Thymus (tissue), 11 donors: ENCODE results near the gene SYT2. TPM values are rescaled to one million over a fixed set of nuclear protein-coding genes. Genes with fewer than 3 reads are reported as not detected.
A peak's percentile ranks its signal among the peaks of the same experiment; 100 is the strongest.

ENCODE experiments used
- DNase-seq, 9 donors: peaks; one replicate each; pipeline ENCODE4 v3.0.0-alpha.2; 2013; ENCODE audit warnings: low spot score in 9 of 9, low read depth in 6 of 9, missing footprints in 1 of 9
- H3K27ac ChIP-seq, 2 donors: one replicate each; pipeline ENCODE4 v1.5.1; 2013; ENCODE audit warnings: control low read depth in 1 of 2, low read depth in 1 of 2, low read length in 1 of 2, mild to moderate bottlenecking in 1 of 2, moderate library complexity in 1 of 2
- H3K27me3 ChIP-seq, 2 donors: one replicate each; pipeline ENCODE4 v1.5.1; 2013; ENCODE audit warnings: low read length in 1 of 2; ENCODE audit not compliant: control insufficient read depth in 2 of 2, insufficient read depth in 1 of 2
- H3K36me3 ChIP-seq, 2 donors: one replicate each; pipeline ENCODE4 v1.5.1; 2013; ENCODE audit warnings: low read length in 1 of 2, mild to moderate bottlenecking in 1 of 2, moderate library complexity in 1 of 2; ENCODE audit not compliant: control insufficient read depth in 2 of 2, insufficient read depth in 2 of 2
- H3K4me1 ChIP-seq, 2 donors: one replicate each; pipeline ENCODE4 v1.5.1; 2013; ENCODE audit warnings: low read length in 2 of 2; ENCODE audit not compliant: control insufficient read depth in 2 of 2, insufficient read depth in 2 of 2
- H3K4me3 ChIP-seq, 2 donors: one replicate each; pipeline ENCODE4 v1.5.1; 2013; ENCODE audit warnings: low read length in 2 of 2, control low read depth in 1 of 2, mild to moderate bottlenecking in 1 of 2
- H3K9me3 ChIP-seq, 2 donors: one replicate each; pipeline ENCODE4 v1.5.1; 2013; ENCODE audit warnings: low read length in 1 of 2, mild to moderate bottlenecking in 1 of 2; ENCODE audit not compliant: control insufficient read depth in 2 of 2, insufficient read depth in 1 of 2
- WGBS: extraction: QIAGEN DNeasy Blood & Tissue Kit; methylation state at CpG from one replicate; pipeline ENCODE4 v1.1.7; 2013; 5-methylcytosine and 5-hydroxymethylcytosine counted together
- polyA plus RNA-seq: library from polyadenylated mRNA; stranded (reverse); fragments of 200-250 nt; gene quantifications from one replicate; pipeline ENCODE4 v1.2.3, GENCODE V29; 2013
- total RNA-seq: library from RNA; stranded (reverse); fragments of 120-200 nt; gene quantifications from one replicate; pipeline ENCODE4 v1.2.4, GENCODE V29; 2013
- donor health status: healthy.

The SYT2 gene
- total and polyA plus RNA-seq, 2 donors: 0.05 to 0.09 TPM

- no peak for DNase-seq
- no peaks in the 10 kb centered on the region for H3K4me1 ChIP-seq
- no peaks in the 10 kb centered on the region for H3K36me3 ChIP-seq
- H3K27me3 ChIP-seq: peaks cover 0 to 31% of the 10 kb centered on the region in 2 donors
- H3K27ac ChIP-seq: no peak overlapping the region
- no peaks in the 10 kb centered on the region for H3K9me3 ChIP-seq
- no peak overlapping the region for H3K4me3 ChIP-seq
- WGBS: 75% methylated on average over 6 of the region's 6 CpGs
Observed at GRCh38 chr1:202697038-202697437, 13.2 kb downstream of the SYT2 start.

DNA sequence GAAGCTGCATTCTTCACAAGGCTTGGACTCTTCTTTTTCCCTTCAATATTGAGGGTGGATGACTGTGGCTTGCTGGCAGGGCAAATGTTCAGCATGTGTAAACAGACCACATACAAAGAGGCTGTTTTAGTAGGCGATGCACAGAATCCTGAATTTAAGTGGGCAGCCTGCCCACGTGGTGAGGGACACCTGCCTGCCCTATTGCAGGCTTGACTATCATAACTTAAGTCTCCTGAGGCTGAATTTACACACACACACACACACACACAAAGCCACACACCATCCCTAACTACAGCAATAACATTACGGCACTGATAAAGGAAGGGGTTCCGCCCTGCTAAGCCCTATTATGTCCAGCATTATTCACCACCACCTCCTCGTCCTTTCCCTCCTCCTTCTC lies 15.9 kb downstream of the SYT2 start:
- H3K27ac ChIP-seq: no peak overlapping the region
- no peaks in the 10 kb centered on the region for H3K4me1 ChIP-seq
- H3K27me3 ChIP-seq: peaks cover 0 to 23% of the 10 kb centered on the region in 2 donors
- no peaks in the 10 kb centered on the region for H3K9me3 ChIP-seq
- DNase-seq: no peak
- H3K4me3 ChIP-seq: no peak overlapping the region
- 67% methylated on average over 5 of the region's 5 CpGs for WGBS
- no peaks in the 10 kb centered on the region for H3K36me3 ChIP-seq

DNA sequence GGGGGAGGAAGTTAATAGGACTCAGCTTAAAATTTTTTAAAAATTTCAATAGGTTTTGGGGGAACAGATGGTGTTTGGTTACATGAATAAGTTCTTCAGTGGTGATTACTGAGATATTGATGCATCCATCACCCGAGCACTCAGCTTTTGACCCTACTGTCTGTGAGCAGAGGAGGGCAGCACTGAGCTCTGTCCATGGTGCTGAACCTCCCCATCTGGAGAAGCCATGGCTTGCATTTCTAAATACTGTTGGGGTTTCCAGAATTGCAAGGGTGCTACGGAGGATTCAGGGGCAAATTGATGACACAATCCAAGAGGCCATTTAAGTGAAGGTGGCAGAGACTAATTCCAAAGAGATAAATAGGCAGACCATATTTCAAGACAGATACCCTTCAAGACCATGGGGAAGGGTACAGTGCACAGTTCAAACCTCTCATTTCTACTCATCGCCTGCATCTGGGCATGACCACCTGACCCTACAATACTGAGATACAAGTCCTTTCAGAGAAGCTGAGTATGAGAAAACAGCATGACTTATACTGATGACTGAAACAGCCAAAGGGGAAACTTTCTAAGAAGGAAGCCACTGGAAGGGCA lies 17.2 kb downstream of the SYT2 start:
- Histone ChIP-seq H3K9me3 (no peaks in the 10 kb centered on the region), H3K27me3 (peaks cover 0 to 16% of the 10 kb centered on the region in 2 donors), H3K4me1 (no peaks in the 10 kb centered on the region), H3K27ac (no peak overlapping the region), H3K4me3 (no peak overlapping the region), H3K36me3 (no peaks in the 10 kb centered on the region)
- DNase-seq: peak; percentile 32 to 87 (median 69)
- WGBS: 42% methylated on average over 3 of the region's 3 CpGs

DNA sequence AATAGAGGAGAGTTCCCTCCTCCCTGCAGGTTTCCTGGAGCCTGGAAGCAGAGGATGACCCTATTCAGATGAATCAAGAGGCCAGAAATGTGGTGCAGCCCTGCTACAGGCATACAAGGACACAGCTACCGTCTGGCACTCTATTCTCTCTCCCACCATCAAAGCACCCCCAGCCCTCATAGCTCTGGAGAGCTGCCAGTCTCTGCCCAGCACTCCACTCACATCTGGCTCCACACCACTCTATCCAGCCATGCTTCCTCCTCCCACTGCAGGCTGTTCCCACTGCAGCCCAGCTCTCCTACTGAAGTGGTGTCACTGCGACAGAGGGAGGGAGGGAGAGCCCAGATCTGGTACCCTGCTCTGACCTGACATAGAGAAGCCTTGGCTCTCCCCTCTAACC lies 18.4 kb downstream of the SYT2 start:
- H3K9me3 ChIP-seq: no peaks in the 10 kb centered on the region
- no peaks in the 10 kb centered on the region for H3K36me3 ChIP-seq
- H3K4me3 ChIP-seq: no peak overlapping the region
- H3K4me1 ChIP-seq: no peaks in the 10 kb centered on the region
- peaks cover 0 to 6% of the 10 kb centered on the region in 2 donors for H3K27me3 ChIP-seq
- 75% methylated on average over 2 of the region's 2 CpGs for WGBS
- no peak for DNase-seq
- H3K27ac ChIP-seq: no peak overlapping the region

GRCh38 chr1:202689493-202690342 lies 20.5 kb downstream of the SYT2 start:
- DNase-seq: no peak
- H3K36me3 ChIP-seq: no peaks in the 10 kb centered on the region
- H3K4me1 ChIP-seq: no peaks in the 10 kb centered on the region
- WGBS: 86% methylated on average over 9 of the region's 9 CpGs
- no peaks in the 10 kb centered on the region for H3K9me3 ChIP-seq
- peaks cover 0 to 2% of the 10 kb centered on the region in 2 donors for H3K27me3 ChIP-seq
- H3K4me3 ChIP-seq: no peak overlapping the region
- H3K27ac ChIP-seq: no peak overlapping the region

GRCh38 chr1:202689082-202689481 lies 21.2 kb downstream of the SYT2 start:
- H3K9me3 ChIP-seq: no peaks in the 10 kb centered on the region
- DNase-seq: no peak
- H3K4me1 ChIP-seq: no peaks in the 10 kb centered on the region
- H3K36me3 ChIP-seq: no peaks in the 10 kb centered on the region
- H3K27me3 ChIP-seq: peaks cover 0 to 2% of the 10 kb centered on the region in 2 donors
- 77% methylated on average over 3 of the region's 3 CpGs for WGBS
- no peak overlapping the region for H3K27ac ChIP-seq
- no peak overlapping the region for H3K4me3 ChIP-seq

GRCh38 chr1:202688401-202688800 lies 21.9 kb downstream of the SYT2 start:
- DNase-seq: no peak
- WGBS: 88% methylated on average over 7 of the region's 7 CpGs
- no peaks in the 10 kb centered on the region for H3K9me3 ChIP-seq
- H3K4me1 ChIP-seq: no peaks in the 10 kb centered on the region
- H3K4me3 ChIP-seq: no peak overlapping the region
- no peak overlapping the region for H3K27ac ChIP-seq
- H3K36me3 ChIP-seq: no peaks in the 10 kb centered on the region
- H3K27me3 ChIP-seq: peaks cover 0 to 2% of the 10 kb centered on the region in 2 donors

DNA sequence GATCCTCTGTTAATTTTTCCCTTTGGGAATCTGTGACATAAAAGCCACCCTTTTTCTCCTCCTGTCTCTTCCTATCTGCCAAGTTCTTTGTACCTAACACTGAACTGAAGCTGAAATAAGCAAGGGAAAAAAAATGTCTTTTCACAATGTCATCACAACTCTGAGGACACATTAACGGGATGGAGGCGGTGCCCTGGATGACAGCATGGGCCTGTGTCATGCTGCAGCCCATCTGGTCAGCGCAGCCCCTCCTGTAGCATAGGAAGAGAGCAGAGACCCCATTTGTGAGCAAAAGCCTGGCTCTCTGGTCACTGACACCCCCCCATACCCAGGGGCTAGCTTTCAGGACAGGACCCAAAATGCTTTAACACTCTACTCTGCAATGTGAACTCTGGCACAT lies 22.5 kb downstream of the SYT2 start:
- Histone ChIP-seq H3K9me3 (no peaks in the 10 kb centered on the region), H3K27me3 (peaks cover 0 to 2% of the 10 kb centered on the region in 2 donors), H3K27ac (no peak overlapping the region), H3K4me1 (no peaks in the 10 kb centered on the region), H3K36me3 (no peaks in the 10 kb centered on the region), H3K4me3 (no peak overlapping the region)
- DNase-seq: no peak
- WGBS: 86% methylated on average over 3 of the region's 3 CpGs

- peaks cover 0 to 2% of the 10 kb centered on the region in 2 donors for H3K27me3 ChIP-seq
- no peak overlapping the region for H3K4me3 ChIP-seq
- no peaks in the 10 kb centered on the region for H3K36me3 ChIP-seq
- no peaks in the 10 kb centered on the region for H3K4me1 ChIP-seq
- H3K27ac ChIP-seq: no peak overlapping the region
- H3K9me3 ChIP-seq: no peaks in the 10 kb centered on the region
- no peak for DNase-seq
- 81% methylated on average over 11 of the region's 11 CpGs for WGBS
Observed at GRCh38 chr1:202687370-202687769, 22.9 kb downstream of the SYT2 start.
